Suprapubic skin (tissue), 4 donors: ENCODE measurements around the gene DCLRE1A. TPM values are rescaled to one million over a fixed set of nuclear protein-coding genes. Genes with fewer than 3 reads are reported as not detected.

Source experiments
- DNase-seq, 2 donors: peaks; one replicate each; pipeline ENCODE4 v3.0.0-alpha.2; 2019; ENCODE audit warnings: low spot score in 2 of 2
- H3K27ac ChIP-seq: fragments of 200-600 bp; sonication (generic); one replicate; pipeline ENCODE4 v1.5.1; 2019
- H3K27me3 ChIP-seq: fragments of 200-600 bp; sonication (generic); one replicate; pipeline ENCODE4 v1.5.1; 2019
- H3K36me3 ChIP-seq: fragments of 200-600 bp; sonication (generic); one replicate; pipeline ENCODE4 v1.5.1; 2019
- H3K4me1 ChIP-seq: fragments of 200-600 bp; sonication (generic); one replicate; pipeline ENCODE4 v1.5.1; 2019
- H3K4me3 ChIP-seq: fragments of 200-600 bp; sonication (generic); one replicate; pipeline ENCODE4 v1.5.1; 2019; ENCODE audit warnings: mild to moderate bottlenecking
- H3K9me3 ChIP-seq: fragments of 200-600 bp; sonication (generic); one replicate; pipeline ENCODE4 v1.5.1; 2019
- CTCF ChIP-seq, 2 donors: fragments of 200-600 bp in 1 of 2; fragments of 450-650 bp in 1 of 2; sonication (generic) in 1 of 2; IDR thresholded peaks; one replicate each; pipeline ENCODE4 v1.5.1; 2016 to 2019; ENCODE audit warnings: antibody characterized with exemption in 2 of 2, mild to moderate bottlenecking in 1 of 2, moderate library complexity in 1 of 2
- EP300 ChIP-seq: sonication (generic); formaldehyde crosslinking; IDR thresholded peaks from one replicate; pipeline ENCODE4 v1.6.1; 2017; ENCODE audit warnings: antibody characterized with exemption
- POLR2A ChIP-seq, 2 donors: fragments of 450-650 bp; IDR thresholded peaks; one replicate each; pipeline ENCODE4 v1.6.1; 2017; ENCODE audit warnings: antibody characterized with exemption in 2 of 2, mild to moderate bottlenecking in 2 of 2, moderate library complexity in 2 of 2
- POLR2AphosphoS5 ChIP-seq, 3 donors: sonication (generic); formaldehyde crosslinking; IDR thresholded peaks; one replicate each; pipeline ENCODE4 v1.6.1; 2017; ENCODE audit warnings: antibody characterized with exemption in 3 of 3
- WGBS: methylation state at CpG from one replicate; pipeline ENCODE4 v1.1.5; 2018; 5-methylcytosine and 5-hydroxymethylcytosine counted together
- total RNA-seq, 4 donors: library from RNA; depleted of rRNA; stranded (reverse); fragments of >200 nt; gene quantifications; one replicate each; pipeline ENCODE4 v1.1.0, GENCODE V29; 2016

The DCLRE1A gene
- total RNA-seq, 4 donors from 2014 or later = 3.6 to 5.2 (median 4.2) TPM

GRCh38 chr10:113853578-113854012, 287 bp downstream of the DCLRE1A start:
- Histone ChIP-seq H3K36me3 (no peaks in the 10 kb centered on the region), H3K4me3 (peak overlapping the region; percentile 72), H3K9me3 (no peaks in the 10 kb centered on the region), H3K27me3 (no peaks in the 10 kb centered on the region), H3K4me1 (peaks cover 34% of the 10 kb centered on the region), H3K27ac (peak overlapping the region; percentile 85)
- 23% methylated on average over 10 of the region's 10 CpGs for WGBS
- TF ChIP-seq EP300 (no peak), POLR2AphosphoS5 (IDR thresholded peaks at IDR 0.05) (no peak), CTCF (IDR thresholded peaks at IDR 0.05) (no peak), POLR2A (IDR thresholded peaks at IDR 0.05) (no peak)
- DNase-seq = no peak

- Histone ChIP-seq H3K9me3 (no peaks in the 10 kb centered on the region), H3K27ac (no peak overlapping the region), H3K36me3 (peaks cover 5% of the 10 kb centered on the region), H3K27me3 (no peaks in the 10 kb centered on the region), H3K4me3 (no peak overlapping the region), H3K4me1 (peaks cover 9% of the 10 kb centered on the region)
- DNase-seq = no peak
- TF ChIP-seq POLR2A (IDR thresholded peaks at IDR 0.05) (no peak), POLR2AphosphoS5 (IDR thresholded peaks at IDR 0.05) (no peak), CTCF (IDR thresholded peaks at IDR 0.05) (no peak), EP300 (no peak)
- WGBS = 89% methylated on average over 7 of the region's 7 CpGs
Observed at GRCh38 chr10:113849946-113850345, 3.9 kb downstream of the DCLRE1A start.

- WGBS = 78% methylated on average over 5 of the region's 5 CpGs
- Histone ChIP-seq H3K27ac (no peak overlapping the region), H3K4me3 (no peak overlapping the region), H3K9me3 (no peaks in the 10 kb centered on the region), H3K4me1 (peaks cover 9% of the 10 kb centered on the region), H3K36me3 (peaks cover 6% of the 10 kb centered on the region), H3K27me3 (no peaks in the 10 kb centered on the region)
- DNase-seq = no peak
- TF ChIP-seq CTCF (IDR thresholded peaks at IDR 0.05) = no peak
- TF ChIP-seq POLR2A (IDR thresholded peaks at IDR 0.05) = no peak
- no peak for TF ChIP-seq EP300
- no peak for TF ChIP-seq POLR2AphosphoS5 (IDR thresholded peaks at IDR 0.05)
Observed at GRCh38 chr10:113849140-113849803, 4.6 kb downstream of the DCLRE1A start.

GRCh38 chr10:113846036-113846435, 7.8 kb downstream of the DCLRE1A start:
- H3K9me3 ChIP-seq = no peaks in the 10 kb centered on the region
- 76% methylated on average over 2 of the region's 2 CpGs for WGBS
- peaks cover 11% of the 10 kb centered on the region for H3K36me3 ChIP-seq
- H3K4me1 ChIP-seq = no peaks in the 10 kb centered on the region
- DNase-seq = no peak
- H3K27me3 ChIP-seq = no peaks in the 10 kb centered on the region
- H3K27ac ChIP-seq = no peak overlapping the region
- TF ChIP-seq POLR2A (IDR thresholded peaks at IDR 0.05) (no peak), POLR2AphosphoS5 (IDR thresholded peaks at IDR 0.05) (no peak), EP300 (no peak), CTCF (IDR thresholded peaks at IDR 0.05) (no peak)
- H3K4me3 ChIP-seq = no peak overlapping the region

DNA sequence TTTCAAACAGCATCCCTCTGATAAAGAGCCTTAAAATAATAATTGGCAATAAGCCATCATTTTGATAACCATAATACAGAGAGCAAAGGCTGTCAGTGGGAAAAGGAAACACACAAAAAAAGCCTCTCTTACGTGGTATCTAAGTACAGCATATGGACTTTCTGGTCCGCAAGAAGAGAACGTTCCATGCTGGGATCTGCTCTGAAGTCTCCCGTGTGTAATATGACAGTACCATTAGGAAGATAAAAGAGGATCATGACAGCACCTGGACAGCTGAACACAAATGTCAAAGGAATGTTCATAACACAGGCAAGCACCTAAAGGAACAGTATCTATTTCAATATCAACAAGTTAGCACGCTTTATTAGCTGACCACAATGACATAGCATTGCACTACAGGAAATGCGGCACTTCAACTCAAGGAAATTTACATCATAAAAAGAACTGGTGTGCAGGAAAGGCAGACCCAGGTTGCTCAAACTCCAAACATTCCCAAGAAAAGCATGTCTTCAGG, 9.9 kb downstream of the DCLRE1A start:
- H3K36me3 ChIP-seq = peaks cover 19% of the 10 kb centered on the region
- DNase-seq = no peak
- WGBS = 75% methylated on average over 6 of the region's 6 CpGs

More for the DNA sequence above, 9.9 kb downstream of the DCLRE1A start:
- Histone ChIP-seq H3K9me3 (no peaks in the 10 kb centered on the region), H3K27ac (no peak overlapping the region), H3K4me1 (no peaks in the 10 kb centered on the region), H3K27me3 (no peaks in the 10 kb centered on the region), H3K4me3 (no peak overlapping the region)
- TF ChIP-seq EP300 = no peak
- TF ChIP-seq POLR2AphosphoS5 (IDR thresholded peaks at IDR 0.05) = no peak
- no peak for TF ChIP-seq POLR2A (IDR thresholded peaks at IDR 0.05)
- no peak for TF ChIP-seq CTCF (IDR thresholded peaks at IDR 0.05)
